ENCODE results near the gene MYCBP2.

DNA sequence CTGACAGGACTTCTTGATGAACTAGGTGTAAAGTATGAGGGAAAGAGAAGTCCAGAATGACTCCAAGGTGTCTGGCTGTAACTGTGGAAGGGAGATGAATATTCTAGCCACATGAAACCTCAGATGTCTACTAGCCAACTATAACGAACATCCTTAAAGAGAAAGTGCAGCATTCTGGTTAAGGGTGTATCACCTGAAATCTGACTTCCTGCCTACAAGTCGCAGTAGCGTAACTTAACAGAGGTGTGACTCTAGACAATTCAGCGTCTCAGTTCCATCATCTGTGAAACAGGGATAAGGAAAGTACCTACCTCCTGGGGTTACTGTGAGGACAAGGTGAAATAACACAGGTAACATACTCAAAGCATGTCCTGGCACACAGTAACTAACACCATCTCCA, 154.2 kb downstream of the MYCBP2 start:
- TF ChIP-seq POLR2A (IDR thresholded peaks at IDR 0.05) (no peak), POLR2AphosphoS5 (IDR thresholded peaks at IDR 0.05) (no peak)
- TF ChIP-seq, protein P1, sequence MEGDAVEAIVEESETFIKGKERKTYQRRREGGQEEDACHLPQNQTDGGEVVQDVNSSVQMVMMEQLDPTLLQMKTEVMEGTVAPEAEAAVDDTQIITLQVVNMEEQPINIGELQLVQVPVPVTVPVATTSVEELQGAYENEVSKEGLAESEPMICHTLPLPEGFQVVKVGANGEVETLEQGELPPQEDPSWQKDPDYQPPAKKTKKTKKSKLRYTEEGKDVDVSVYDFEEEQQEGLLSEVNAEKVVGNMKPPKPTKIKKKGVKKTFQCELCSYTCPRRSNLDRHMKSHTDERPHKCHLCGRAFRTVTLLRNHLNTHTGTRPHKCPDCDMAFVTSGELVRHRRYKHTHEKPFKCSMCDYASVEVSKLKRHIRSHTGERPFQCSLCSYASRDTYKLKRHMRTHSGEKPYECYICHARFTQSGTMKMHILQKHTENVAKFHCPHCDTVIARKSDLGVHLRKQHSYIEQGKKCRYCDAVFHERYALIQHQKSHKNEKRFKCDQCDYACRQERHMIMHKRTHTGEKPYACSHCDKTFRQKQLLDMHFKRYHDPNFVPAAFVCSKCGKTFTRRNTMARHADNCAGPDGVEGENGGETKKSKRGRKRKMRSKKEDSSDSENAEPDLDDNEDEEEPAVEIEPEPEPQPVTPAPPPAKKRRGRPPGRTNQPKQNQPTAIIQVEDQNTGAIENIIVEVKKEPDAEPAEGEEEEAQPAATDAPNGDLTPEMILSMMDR (IDR thresholded peaks at IDR 0.05) = no peak

Data from upper lobe of left lung (tissue), 4 donors.